Measurements from ENCODE around the gene PRSS1.

GRCh38 chr7:142790555-142790954, 41.3 kb downstream of the PRSS1 start:
- no peak for TF ChIP-seq CTCF (IDR thresholded peaks at IDR 0.05; ENCODE audit: insufficient read depth, low read length)
- TF ChIP-seq REST (IDR thresholded peaks at IDR 0.05; ENCODE audit: insufficient replicate concordance, low read depth) = no peak
- TF ChIP-seq POLR2AphosphoS5 (IDR thresholded peaks at IDR 0.05; ENCODE audit: low read depth) = no peak
- TF ChIP-seq GABPA (IDR thresholded peaks at IDR 0.05; ENCODE audit: low read depth) = no peak
- no peak for TF ChIP-seq SPI1 (IDR thresholded peaks at IDR 0.05; ENCODE audit: borderline replicate concordance, low read depth)

All from HL-60 (cell line).